SU-DHL-6 (cell line): ENCODE results near the gene CHST6.
"Not testable (repeated sequence)": the region's sequence is repeated elsewhere in the genome, so short reads cannot be mapped to it uniquely, and the experiment has no call there.

Experiments used
- H2AFZ ChIP-seq: fragments of 200-600 bp; sonication (generic); 2 replicates; pipeline ENCODE4 v1.6.1; 2014; ENCODE audit warnings: low read depth, mild to moderate bottlenecking, moderate library complexity, mixed read lengths, antibody characterized with exemption, low read length; ENCODE audit not compliant: severe bottlenecking
- H3F3A ChIP-seq: fragments of 200-600 bp; shearing (Covaris generic); 2 replicates; pipeline ENCODE4 v1.6.0; 2016; ENCODE audit warnings: antibody characterized with exemption, mild to moderate bottlenecking; ENCODE audit not compliant: insufficient read depth
- H3K27ac ChIP-seq: fragments of 200-600 bp; sonication (generic); 2 replicates; pipeline ENCODE4 v1.5.1; 2016; ENCODE audit warnings: low read depth, mild to moderate bottlenecking, low read length, moderate library complexity, mixed read lengths
- H3K27me3 ChIP-seq: fragments of 200-600 bp; sonication (generic), shearing (Covaris generic); 2 replicates; pipeline ENCODE4 v1.6.0; 2014; ENCODE audit warnings: mild to moderate bottlenecking, low read length
- H3K36me3 ChIP-seq: fragments of 200-600 bp; sonication (generic); 2 replicates; pipeline ENCODE4 v1.6.1; 2014; ENCODE audit warnings: mild to moderate bottlenecking, low read length, mixed read lengths
- H3K4me2 ChIP-seq: fragments of 300-600, 200-600 bp; shearing (Covaris generic), sonication (generic); 2 replicates; pipeline ENCODE4 v1.6.0; 2014; ENCODE audit warnings: low read length, low read depth, mild to moderate bottlenecking; ENCODE audit not compliant: poor library complexity, severe bottlenecking
- H3K4me3 ChIP-seq: fragments of 200-600 bp; sonication (generic); 2 replicates; pipeline ENCODE4 v1.5.1; 2014; ENCODE audit warnings: antibody characterized with exemption, low read length, mild to moderate bottlenecking, mixed read lengths; ENCODE audit not compliant: insufficient read depth, poor library complexity, severe bottlenecking
- H3K79me2 ChIP-seq: fragments of 200-600 bp; sonication (generic); 2 replicates; pipeline ENCODE4 v1.6.1; 2014; ENCODE audit warnings: mild to moderate bottlenecking, low read length, moderate library complexity; ENCODE audit not compliant: insufficient read depth
- H3K9ac ChIP-seq: fragments of 200-600 bp; sonication (generic); 2 replicates; pipeline ENCODE4 v1.7.0; 2014; ENCODE audit warnings: mild to moderate bottlenecking, low read length
- H3K9me2 ChIP-seq: fragments of 200-600 bp; sonication (generic); replicated peaks from 2 replicates; pipeline ENCODE4 v1.6.1; 2014; ENCODE audit warnings: low read length; ENCODE audit not compliant: insufficient read depth
- H3K9me3 ChIP-seq: fragments of 200-600 bp; sonication (generic); 2 replicates; pipeline ENCODE4 v1.6.1; 2014; ENCODE audit warnings: low read length, mixed read lengths; ENCODE audit not compliant: insufficient read depth
- H4K20me1 ChIP-seq: fragments of 200-600 bp; sonication (generic); 2 replicates; pipeline ENCODE4 v1.6.1; 2014; ENCODE audit warnings: low read depth, mild to moderate bottlenecking, antibody characterized with exemption, low read length, moderate library complexity, mixed read lengths
- CTCF ChIP-seq: fragments of 200-600 bp; sonication (generic); IDR thresholded peaks from one replicate; pipeline ENCODE4 v1.5.1; 2017; ENCODE audit warnings: antibody characterized with exemption, mild to moderate bottlenecking, low read length, moderate library complexity; ENCODE audit not compliant: insufficient read depth, poor library complexity, severe bottlenecking
- EZH2phosphoT487 ChIP-seq: fragments of 200-600 bp; sonication (generic), shearing (Covaris generic); conservative IDR thresholded peaks from 2 replicates; pipeline ENCODE4 v1.6.1; 2018; ENCODE audit warnings: mild to moderate bottlenecking, antibody characterized with exemption, low read length, moderate library complexity, mixed read lengths

The CHST6 gene

GRCh38 chr16:75429621-75430403, 65.4 kb downstream of the CHST6 start:
- H3K27me3 ChIP-seq = no peaks in the 10 kb centered on the region
- peaks cover 65% of the 10 kb centered on the region for H3K79me2 ChIP-seq
- no peak overlapping the region for H2AFZ ChIP-seq
- H3K36me3 ChIP-seq = no peaks in the 10 kb centered on the region
- H3K9me2 ChIP-seq = no peaks in the 10 kb centered on the region
- H3K27ac ChIP-seq = no peak overlapping the region
- no peaks in the 10 kb centered on the region for H4K20me1 ChIP-seq
- no peak overlapping the region for H3K4me3 ChIP-seq
- H3K9ac ChIP-seq = no peak overlapping the region
- H3K9me3 ChIP-seq = no peaks in the 10 kb centered on the region
- no peak overlapping the region for H3K4me2 ChIP-seq
- H3F3A ChIP-seq = peaks cover 9% of the 10 kb centered on the region
- TF ChIP-seq EZH2phosphoT487 (no peak), CTCF (no peak)

GRCh38 chr16:75426524-75426923, 68.7 kb downstream of the CHST6 start:
- not testable (repeated sequence) for H4K20me1 ChIP-seq
- H3K79me2 ChIP-seq = peaks cover 79% of the 10 kb centered on the region

GRCh38 chr16:75424105-75424762, 71.0 kb downstream of the CHST6 start:
- not testable (repeated sequence) for H3K9me2 ChIP-seq, H3F3A ChIP-seq, H3K27me3 ChIP-seq, H3K27ac ChIP-seq, H3K4me3 ChIP-seq, H2AFZ ChIP-seq, H4K20me1 ChIP-seq, H3K36me3 ChIP-seq, H3K4me2 ChIP-seq, H3K9me3 ChIP-seq, H3K9ac ChIP-seq
- peaks cover 86% of the 10 kb centered on the region for H3K79me2 ChIP-seq

More at GRCh38 chr16:75426524-75426923, 68.7 kb downstream of the CHST6 start:
- H3K4me2 ChIP-seq, H3K9ac ChIP-seq, H3K36me3 ChIP-seq, H3K4me3 ChIP-seq, H3F3A ChIP-seq, H3K27me3 ChIP-seq, H2AFZ ChIP-seq, H3K27ac ChIP-seq, H3K9me2 ChIP-seq, H3K9me3 ChIP-seq: not testable (repeated sequence)

GRCh38 chr16:75423723-75424104, 71.5 kb downstream of the CHST6 start:
- Histone ChIP-seq H3K27ac (no peak overlapping the region), H3K36me3 (no peaks in the 10 kb centered on the region), H3K9ac (no peak overlapping the region), H2AFZ (no peak overlapping the region), H3K27me3 (no peaks in the 10 kb centered on the region), H3K9me3 (no peaks in the 10 kb centered on the region), H3K9me2 (no peaks in the 10 kb centered on the region), H4K20me1 (no peaks in the 10 kb centered on the region), H3K79me2 (peaks cover 87% of the 10 kb centered on the region), H3K4me2 (no peak overlapping the region), H3K4me3 (no peak overlapping the region), H3F3A (no peaks in the 10 kb centered on the region)
- TF ChIP-seq EZH2phosphoT487 = no peak
- no peak for TF ChIP-seq CTCF
